Stomach (tissue), 4 donors: ENCODE data around the gene AVEN.

Experiments used
- EP300 ChIP-seq: sonication (generic); formaldehyde crosslinking; IDR thresholded peaks from one replicate; pipeline ENCODE4 v1.6.1; 2017; ENCODE audit warnings: antibody characterized with exemption
- POLR2A ChIP-seq, 4 donors: fragments of 450-650 bp; IDR thresholded peaks; one replicate each; pipeline ENCODE4 v1.6.1; 2016; ENCODE audit warnings: antibody characterized with exemption in 4 of 4, control low read depth in 2 of 4, mild to moderate bottlenecking in 1 of 4, moderate library complexity in 1 of 4
- POLR2AphosphoS5 ChIP-seq, 3 donors: sonication (generic); formaldehyde crosslinking; IDR thresholded peaks; one replicate each; pipeline ENCODE4 v1.6.1; 2016; ENCODE audit warnings: antibody characterized with exemption in 3 of 3
- TF ChIP-seq, protein P1 (sequence below), 7 experiments: fragments of 450-650 bp in 4 of 7; fragments of 200-600 bp in 3 of 7; sonication (generic) in 3 of 7; IDR thresholded peaks; one replicate each; pipeline ENCODE4 v1.5.1; 2016 to 2019; ENCODE audit warnings: antibody characterized with exemption in 7 of 7, control low read depth in 2 of 7, mild to moderate bottlenecking in 1 of 7

DNA sequence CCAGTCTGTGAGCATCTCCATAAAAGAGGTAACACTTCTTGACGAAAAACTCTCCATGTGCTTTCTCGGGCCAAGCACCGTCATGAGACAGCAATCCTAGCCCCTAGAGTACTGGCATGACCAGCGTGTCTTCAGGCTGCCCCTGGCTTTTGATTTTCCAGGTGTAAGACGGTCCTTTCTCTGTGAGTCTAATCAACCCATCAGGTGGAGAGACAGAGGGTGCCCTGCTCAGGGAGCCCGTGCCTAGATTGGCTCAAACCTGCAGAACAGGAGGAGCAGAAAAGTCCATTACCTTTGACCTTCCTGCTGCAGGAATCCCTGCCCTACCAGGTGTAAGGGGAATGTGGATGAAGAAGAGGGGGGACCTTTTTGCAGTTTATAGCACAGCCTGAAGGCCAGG is 180.2 kb downstream of the AVEN start:
- TF ChIP-seq, protein P1, sequence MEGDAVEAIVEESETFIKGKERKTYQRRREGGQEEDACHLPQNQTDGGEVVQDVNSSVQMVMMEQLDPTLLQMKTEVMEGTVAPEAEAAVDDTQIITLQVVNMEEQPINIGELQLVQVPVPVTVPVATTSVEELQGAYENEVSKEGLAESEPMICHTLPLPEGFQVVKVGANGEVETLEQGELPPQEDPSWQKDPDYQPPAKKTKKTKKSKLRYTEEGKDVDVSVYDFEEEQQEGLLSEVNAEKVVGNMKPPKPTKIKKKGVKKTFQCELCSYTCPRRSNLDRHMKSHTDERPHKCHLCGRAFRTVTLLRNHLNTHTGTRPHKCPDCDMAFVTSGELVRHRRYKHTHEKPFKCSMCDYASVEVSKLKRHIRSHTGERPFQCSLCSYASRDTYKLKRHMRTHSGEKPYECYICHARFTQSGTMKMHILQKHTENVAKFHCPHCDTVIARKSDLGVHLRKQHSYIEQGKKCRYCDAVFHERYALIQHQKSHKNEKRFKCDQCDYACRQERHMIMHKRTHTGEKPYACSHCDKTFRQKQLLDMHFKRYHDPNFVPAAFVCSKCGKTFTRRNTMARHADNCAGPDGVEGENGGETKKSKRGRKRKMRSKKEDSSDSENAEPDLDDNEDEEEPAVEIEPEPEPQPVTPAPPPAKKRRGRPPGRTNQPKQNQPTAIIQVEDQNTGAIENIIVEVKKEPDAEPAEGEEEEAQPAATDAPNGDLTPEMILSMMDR (IDR thresholded peaks at IDR 0.05): no peak
- no peak for TF ChIP-seq POLR2AphosphoS5 (IDR thresholded peaks at IDR 0.05)
- no peak for TF ChIP-seq EP300
- no peak for TF ChIP-seq POLR2A (IDR thresholded peaks at IDR 0.05)
